T-helper 1 cell treated with Interleukin-12 subunit alpha and Interleukin-12 subunit beta and Interleukin-4 antibody, amounts not matched to agents 30 ng/mL and 1 ng/mL, for 36 hours (primary cell): ENCODE data around the gene ERF. TPM values are rescaled to one million over a fixed set of nuclear protein-coding genes. Genes with fewer than 3 reads are reported as not detected.

Experiments used
- total RNA-seq: library from RNA; stranded (reverse); gene quantifications from 2 replicates; pipeline ENCODE4 v1.2.3, GENCODE V29; 2022

ERF gene
- total RNA-seq, 1 donor from 2014 or later = 41.8 TPM

Other genes starting within 250 kb of the ERF start
- 3.6 and 4.6 TPM in 2 replicates for gene GRIK5, start 184.9 kb downstream of the ERF start, total RNA-seq
- gene ZNF574, start 179.0 kb downstream of the ERF start, total RNA-seq = 15.2 and 15.9 TPM in 2 replicates
- gene POU2F2, start 122.7 kb downstream of the ERF start, total RNA-seq = 42.8 and 46.2 TPM in 2 replicates
- gene DEDD2, start 37.5 kb downstream of the ERF start, total RNA-seq = 47.7 and 48.8 TPM in 2 replicates
- 20.1 and 20.4 TPM in 2 replicates for gene ZNF526, start 34.8 kb downstream of the ERF start, total RNA-seq
- gene GSK3A, start 12.5 kb downstream of the ERF start, total RNA-seq = 56.9 and 60.7 TPM in 2 replicates
- 98.8 and 99.3 TPM in 2 replicates for gene CIC, start 14.1 kb upstream of the ERF start, total RNA-seq
- 0.51 and 0.76 TPM in 2 replicates for gene PRR19, start 47.0 kb upstream of the ERF start, total RNA-seq
- 35.5 and 36.8 TPM in 2 replicates for gene PAFAH1B3, start 47.5 kb upstream of the ERF start, total RNA-seq
- 0.12 TPM in 1 of 2 replicates, not detected in the other for gene TMEM145, start 58.2 kb upstream of the ERF start, total RNA-seq
- gene MEGF8, start 70.5 kb upstream of the ERF start, total RNA-seq = 4.3 and 4.5 TPM in 2 replicates
- not detected in 2 replicates for gene CNFN, start 135.2 kb upstream of the ERF start, total RNA-seq
- 26.9 and 30.2 TPM in 2 replicates for gene LIPE, start 172.3 kb upstream of the ERF start, total RNA-seq
- gene CXCL17, start 187.8 kb upstream of the ERF start, total RNA-seq = not detected in 2 replicates